Keratinocyte (primary cell): ENCODE measurements around the gene ZGPAT. TPM values are rescaled to one million over a fixed set of nuclear protein-coding genes. Genes with fewer than 3 reads are reported as not detected.

Experiments used
- DNase-seq: peaks from one replicate; pipeline ENCODE4 v3.0.0-alpha.2; 2011; ENCODE audit warnings: low read depth, missing footprints, low spot score
- FAIRE-seq: peaks from 2 replicates; lab custom pipeline; 2011; peaks lifted over from hg19 to GRCh38; lab: Jason Lieb, UNC
- H2AFZ ChIP-seq: 2 replicates; pipeline ENCODE4 v1.6.0; 2012; ENCODE audit warnings: low read length, control low read depth, inconsistent platforms; ENCODE audit not compliant: control insufficient read depth
- H3K27ac ChIP-seq: 2 replicates; pipeline ENCODE4 v1.5.1; 2011; ENCODE audit warnings: low read length; ENCODE audit not compliant: control insufficient read depth, insufficient read depth
- H3K27me3 ChIP-seq: 3 replicates; pipeline ENCODE4 v1.6.0; 2011; ENCODE audit warnings: low read length; ENCODE audit not compliant: control insufficient read depth, insufficient read depth; ENCODE audit errors: extremely low read depth
- H3K36me3 ChIP-seq, 2 experiments: 2 replicates in 1 of 2; 3 replicates in 1 of 2; pipeline ENCODE4 v1.5.1; 2011; ENCODE audit warnings: low read length in 2 of 2, mild to moderate bottlenecking in 1 of 2; ENCODE audit not compliant: control insufficient read depth in 2 of 2, insufficient read depth in 2 of 2; ENCODE audit errors: extremely low read depth in 1 of 2
- H3K4me1 ChIP-seq: 3 replicates; pipeline ENCODE4 v1.5.1; 2011; ENCODE audit warnings: low read length; ENCODE audit not compliant: control insufficient read depth, insufficient read depth; ENCODE audit errors: extremely low read depth
- H3K4me2 ChIP-seq: 3 replicates; pipeline ENCODE4 v1.6.0; 2011; ENCODE audit warnings: low read depth, low read length; ENCODE audit not compliant: control insufficient read depth, insufficient read depth; ENCODE audit errors: extremely low read depth
- H3K4me3 ChIP-seq, 3 experiments: fragments of 200-600 bp in 1 of 3; sonication (generic) in 1 of 3; 2 replicates in 2 of 3; 3 replicates in 1 of 3; pipeline ENCODE4 v1.5.1; 2011 to 2016; ENCODE audit warnings: low read length in 3 of 3, mild to moderate bottlenecking in 3 of 3, control low read depth in 2 of 3, inconsistent platforms in 1 of 3, low read depth in 1 of 3, mixed read lengths in 1 of 3, mixed run types in 1 of 3, moderate library complexity in 1 of 3; ENCODE audit not compliant: control insufficient read depth in 2 of 3, insufficient read depth in 2 of 3; ENCODE audit errors: extremely low read depth in 1 of 3
- H3K79me2 ChIP-seq: 2 replicates; pipeline ENCODE4 v1.6.0; 2012; ENCODE audit warnings: low read length; ENCODE audit not compliant: control insufficient read depth, insufficient read depth
- H3K9ac ChIP-seq: 3 replicates; pipeline ENCODE4 v1.6.0; 2011; ENCODE audit warnings: low read length; ENCODE audit not compliant: control insufficient read depth, insufficient read depth; ENCODE audit errors: extremely low read depth
- H3K9me1 ChIP-seq: 3 replicates; pipeline ENCODE4 v1.6.0; 2011; ENCODE audit warnings: low read length; ENCODE audit not compliant: control insufficient read depth, insufficient read depth; ENCODE audit errors: extremely low read depth
- H3K9me3 ChIP-seq: 2 replicates; pipeline ENCODE4 v1.5.1; 2012; ENCODE audit warnings: low read depth, low read length; ENCODE audit not compliant: control insufficient read depth
- H4K20me1 ChIP-seq: 3 replicates; pipeline ENCODE4 v1.6.0; 2011; ENCODE audit warnings: low read length; ENCODE audit not compliant: control insufficient read depth, insufficient read depth; ENCODE audit errors: extremely low read depth
- EZH2 ChIP-seq: IDR thresholded peaks from one replicate; pipeline ENCODE4 v1.6.1; 2012; ENCODE audit warnings: inconsistent platforms, mild to moderate bottlenecking, low read length, moderate library complexity
- dilution Hi-C: fragments of 300-500 bp; cut with MboI; formaldehyde crosslinking; loops from one replicate; pipeline ENCODE4 v1.7.0; 2020; ENCODE audit warnings: low sequenced_read_pairs; ENCODE audit not compliant: extremely low pct_ligation_motif_present
- polyA plus RNA-seq, 5 experiments: library from polyadenylated mRNA; depleted of rRNA in 3 of 5; stranded (reverse) in 3 of 5; stranded (forward) in 1 of 5; unstranded in 1 of 5; fragments of >200 nt; gene quantifications; 1 replicate in 1 of 5; 2 replicates in 3 of 5; 3 replicates in 1 of 5; pipeline versions ENCODE4 v1.2.1 to v1.2.3, GENCODE V29; 2011 to 2012; ENCODE audit warnings: missing spikeins in 2 of 5, low read depth in 1 of 5, low replicate concordance in 1 of 5
- TF ChIP-seq, protein P1 (sequence below), 3 experiments: IDR thresholded peaks in 1 of 3; conservative IDR thresholded peaks in 1 of 3; optimal IDR thresholded peaks in 1 of 3; 2 replicates in 2 of 3; 3 replicates in 1 of 3; pipeline versions ENCODE3 to v1.5.1; 2011; ENCODE audit warnings: low read length in 3 of 3, mild to moderate bottlenecking in 3 of 3, moderate library complexity in 2 of 3, control low read depth in 1 of 3, inconsistent platforms in 1 of 3; ENCODE audit not compliant: insufficient read depth in 2 of 3; ENCODE audit errors: extremely low read depth in 1 of 3

Gene ZGPAT
- polyA plus RNA-seq, 1 donor (not counting 4 experiments of a cell fraction or from before 2014, with no cell fraction given): 7.8 TPM

- no peaks in the 10 kb centered on the region for H3K79me2 ChIP-seq
- H2AFZ ChIP-seq: no peak overlapping the region
- no peaks in the 10 kb centered on the region for H3K9me1 ChIP-seq
- FAIRE-seq (no peak), DNase-seq (no peak)
- no peak overlapping the region for H3K27ac ChIP-seq
- H4K20me1 ChIP-seq: no peaks in the 10 kb centered on the region
- H3K4me3 ChIP-seq: no peak overlapping the region
- H3K36me3 ChIP-seq: peaks cover 17% of the 10 kb centered on the region in 2 experiments
- TF ChIP-seq EZH2: no peak
- TF ChIP-seq, protein P1, sequence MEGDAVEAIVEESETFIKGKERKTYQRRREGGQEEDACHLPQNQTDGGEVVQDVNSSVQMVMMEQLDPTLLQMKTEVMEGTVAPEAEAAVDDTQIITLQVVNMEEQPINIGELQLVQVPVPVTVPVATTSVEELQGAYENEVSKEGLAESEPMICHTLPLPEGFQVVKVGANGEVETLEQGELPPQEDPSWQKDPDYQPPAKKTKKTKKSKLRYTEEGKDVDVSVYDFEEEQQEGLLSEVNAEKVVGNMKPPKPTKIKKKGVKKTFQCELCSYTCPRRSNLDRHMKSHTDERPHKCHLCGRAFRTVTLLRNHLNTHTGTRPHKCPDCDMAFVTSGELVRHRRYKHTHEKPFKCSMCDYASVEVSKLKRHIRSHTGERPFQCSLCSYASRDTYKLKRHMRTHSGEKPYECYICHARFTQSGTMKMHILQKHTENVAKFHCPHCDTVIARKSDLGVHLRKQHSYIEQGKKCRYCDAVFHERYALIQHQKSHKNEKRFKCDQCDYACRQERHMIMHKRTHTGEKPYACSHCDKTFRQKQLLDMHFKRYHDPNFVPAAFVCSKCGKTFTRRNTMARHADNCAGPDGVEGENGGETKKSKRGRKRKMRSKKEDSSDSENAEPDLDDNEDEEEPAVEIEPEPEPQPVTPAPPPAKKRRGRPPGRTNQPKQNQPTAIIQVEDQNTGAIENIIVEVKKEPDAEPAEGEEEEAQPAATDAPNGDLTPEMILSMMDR (optimal IDR thresholded peaks at IDR 0.05 in 1 of 3, IDR thresholded peaks at IDR 0.05 in 1 of 3, conservative IDR thresholded peaks at IDR 0.05 in 1 of 3; ENCODE audit: extremely low read depth in 1 of 3, insufficient read depth in 2 of 3, low read length in 3 of 3): no peak
- H3K9ac ChIP-seq: no peak overlapping the region
- H3K27me3 ChIP-seq: no peaks in the 10 kb centered on the region
- no peaks in the 10 kb centered on the region for H3K9me3 ChIP-seq
- peaks cover 16% of the 10 kb centered on the region for H3K4me1 ChIP-seq
- dilution Hi-C loops: no loop called here
- H3K4me2 ChIP-seq: no peak overlapping the region
Measured at GRCh38 chr20:63678071-63678470, 29.8 kb upstream of the ZGPAT start.

GRCh38 chr20:63678667-63679465 lies 29.0 kb upstream of the ZGPAT start:
- FAIRE-seq (no peak), DNase-seq (no peak)
- no peaks in the 10 kb centered on the region for H4K20me1 ChIP-seq
- no peaks in the 10 kb centered on the region for H3K27me3 ChIP-seq
- dilution Hi-C loops: no loop called here
- no peak overlapping the region for H3K4me2 ChIP-seq
- no peak overlapping the region for H3K4me3 ChIP-seq
- no peak overlapping the region for H2AFZ ChIP-seq
- H3K27ac ChIP-seq: no peak overlapping the region
- H3K79me2 ChIP-seq: no peaks in the 10 kb centered on the region
- H3K4me1 ChIP-seq: peaks cover 21% of the 10 kb centered on the region
- no peak overlapping the region for H3K9ac ChIP-seq
- TF ChIP-seq EZH2: no peak
- TF ChIP-seq, protein P1 (optimal IDR thresholded peaks at IDR 0.05 in 1 of 3, IDR thresholded peaks at IDR 0.05 in 1 of 3, conservative IDR thresholded peaks at IDR 0.05 in 1 of 3; ENCODE audit: extremely low read depth in 1 of 3, insufficient read depth in 2 of 3, low read length in 3 of 3): no peak
- no peaks in the 10 kb centered on the region for H3K9me1 ChIP-seq
- H3K36me3 ChIP-seq: peaks cover 17 to 21% of the 10 kb centered on the region in 2 experiments
- H3K9me3 ChIP-seq: no peaks in the 10 kb centered on the region
